ENCODE results near the gene TMBIM4. TPM values are rescaled to one million over a fixed set of nuclear protein-coding genes. Genes with fewer than 3 reads are reported as not detected.

TMBIM4 gene
- polyA plus RNA-seq, 2 of the 4 experiments (the other 2 are of a cell fraction) = 55.9 to 87.4 TPM

DNA sequence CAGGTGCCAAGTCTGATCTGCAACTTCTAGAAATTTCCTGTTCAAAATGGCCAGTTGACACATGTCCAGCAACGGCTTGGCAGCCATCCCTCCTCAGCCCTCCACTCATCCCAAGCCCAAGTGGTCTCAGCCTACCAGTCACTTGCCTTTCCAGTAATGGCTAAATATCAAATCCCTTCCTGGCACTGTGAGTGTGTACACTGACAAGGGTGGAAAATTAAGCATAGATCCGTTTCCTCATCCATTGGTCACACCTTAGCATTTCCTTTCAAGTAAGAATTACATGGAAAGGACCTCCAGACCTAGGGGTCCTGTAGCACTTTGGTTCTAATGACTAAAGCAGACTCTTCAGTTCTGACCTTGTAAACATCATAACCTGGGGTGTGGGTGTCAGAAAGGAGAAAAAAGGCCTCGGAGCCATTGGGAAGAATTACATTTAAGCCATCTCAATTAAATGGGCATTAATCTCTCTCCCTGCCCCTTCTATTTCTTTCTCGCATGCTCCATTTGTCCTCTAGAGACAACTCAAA, 54.7 kb downstream of the TMBIM4 start:
- POLR2A ChIA-PET = no interaction called here
- H3K4me2 ChIP-seq = no peak overlapping the region
- ATAC-seq (no peak), FAIRE-seq (no peak), DNase-seq (ENCODE audit: low read depth in 1 of 2, low spot score in 1 of 2) (no peak)
- WGBS (ENCODE audit: missing lambda C conversion rate) = 70% methylated on average over 4 of the region's 4 CpGs
- TF ChIP-seq, protein P1, sequence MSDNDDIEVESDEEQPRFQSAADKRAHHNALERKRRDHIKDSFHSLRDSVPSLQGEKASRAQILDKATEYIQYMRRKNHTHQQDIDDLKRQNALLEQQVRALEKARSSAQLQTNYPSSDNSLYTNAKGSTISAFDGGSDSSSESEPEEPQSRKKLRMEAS (IDR thresholded peaks at IDR 0.05) = no peak
- TF ChIP-seq POLR2A (IDR thresholded peaks at IDR 0.05; ENCODE audit: low read length) (no peak), RCOR1 (IDR thresholded peaks at IDR 0.05; ENCODE audit: low read depth, low read length) (no peak), CEBPB (IDR thresholded peaks at IDR 0.05) (no peak), ZSCAN20 (CRISPR knock-in tag; IDR thresholded peaks at IDR 0.05) (no peak), ZFP36 (IDR thresholded peaks at IDR 0.05; ENCODE audit: borderline replicate concordance, partially characterized antibody) (no peak), NR3C1 (IDR thresholded peaks at IDR 0.05) (no peak), NFE2L2 (conservative IDR thresholded peaks at IDR 0.05; ENCODE audit: low read length) (no peak), CHD4 (IDR thresholded peaks at IDR 0.05; ENCODE audit: borderline replicate concordance) (no peak), MAFK (IDR thresholded peaks at IDR 0.05; ENCODE audit: partially characterized antibody) (no peak), FOXS1 (CRISPR knock-in tag; IDR thresholded peaks at IDR 0.05) (no peak), KDM1A (IDR thresholded peaks at IDR 0.05; ENCODE audit: low read depth) (no peak), POLR2AphosphoS2 (conservative IDR thresholded peaks at IDR 0.05; ENCODE audit: low read length) (no peak), RAD21 (conservative IDR thresholded peaks at IDR 0.05 in 1 of 2, IDR thresholded peaks at IDR 0.05 in 1 of 2) (no peak)
- TF ChIP-seq, protein P2, sequence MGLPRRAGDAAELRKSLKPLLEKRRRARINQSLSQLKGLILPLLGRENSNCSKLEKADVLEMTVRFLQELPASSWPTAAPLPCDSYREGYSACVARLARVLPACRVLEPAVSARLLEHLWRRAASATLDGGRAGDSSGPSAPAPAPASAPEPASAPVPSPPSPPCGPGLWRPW (IDR thresholded peaks at IDR 0.05) = no peak
- H3K4me1 ChIP-seq = no peaks in the 10 kb centered on the region
- CTCF ChIA-PET = interaction anchor here (7.2 kb wide), 1 partner anchor 8 kb away, joined by 43 read pairs; no protein-coding TSS in a partner anchor
- no peaks in the 10 kb centered on the region for H3K9me3 ChIP-seq
- H3K4me3 ChIP-seq = no peak overlapping the region
- H3K27ac ChIP-seq = no peak overlapping the region

DNA sequence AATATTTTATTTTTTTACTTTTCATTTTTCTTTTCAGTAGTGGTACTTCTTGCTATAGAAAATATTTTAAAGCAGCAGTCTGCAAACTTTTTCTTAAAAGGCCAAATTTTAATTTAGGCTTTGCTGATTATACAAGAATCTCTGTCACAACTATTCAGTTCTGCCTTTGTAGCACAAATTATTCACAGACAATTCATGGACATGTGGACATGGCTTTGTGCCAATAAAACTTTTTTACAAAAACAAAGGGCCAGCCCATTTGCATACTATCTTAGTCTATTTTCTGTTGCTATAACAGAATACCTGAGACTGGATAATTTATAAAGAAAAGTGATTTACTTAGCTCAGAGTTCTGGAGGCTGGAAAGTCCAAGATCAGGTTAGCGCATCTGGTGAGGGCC, 56.3 kb downstream of the TMBIM4 start:
- peak; percentile 49 for FAIRE-seq
- H3K4me1 ChIP-seq = no peaks in the 10 kb centered on the region
- H3K4me3 ChIP-seq = no peak overlapping the region
- WGBS (ENCODE audit: missing lambda C conversion rate) = 95% methylated on average over 1 of the region's 1 CpG
- CTCF ChIA-PET = interaction anchor here (1.7 kb wide), 1 partner anchor 581 kb away, joined by 3 read pairs; no protein-coding TSS in a partner anchor
- no peak overlapping the region for H3K4me2 ChIP-seq
- TF ChIP-seq FOSB (CRISPR knock-in tag; IDR thresholded peaks at IDR 0.05) (no peak), GATA3 (IDR thresholded peaks at IDR 0.05; ENCODE audit: borderline replicate concordance) (no peak), MYC (IDR thresholded peaks at IDR 0.05; ENCODE audit: borderline replicate concordance, low read length) (no peak), REST (IDR thresholded peaks at IDR 0.05) (no peak), KDM1A (IDR thresholded peaks at IDR 0.05; ENCODE audit: low read depth) (no peak), FOSL2 (IDR thresholded peaks at IDR 0.05) (no peak), FOSL2 (CRISPR knock-in tag; IDR thresholded peaks at IDR 0.05) (no peak), EHF (CRISPR knock-in tag; IDR thresholded peaks at IDR 0.05) (no peak), EHMT2 (IDR thresholded peaks at IDR 0.05; ENCODE audit: low read depth) (no peak), CBX2 (IDR thresholded peaks at IDR 0.05; ENCODE audit: borderline replicate concordance, low read depth) (no peak), KDM5A (IDR thresholded peaks at IDR 0.05) (no peak), HMGXB4 (CRISPR knock-in tag; IDR thresholded peaks at IDR 0.05; ENCODE audit: borderline replicate concordance) (no peak), HOXB5 (CRISPR knock-in tag; IDR thresholded peaks at IDR 0.05) (no peak), RNF2 (IDR thresholded peaks at IDR 0.05; ENCODE audit: borderline replicate concordance, low read depth) (no peak)
- TF ChIP-seq, protein P2 (IDR thresholded peaks at IDR 0.05) = no peak
- no peak for ATAC-seq
- H3K9me3 ChIP-seq = no peaks in the 10 kb centered on the region
- no peak overlapping the region for H3K27ac ChIP-seq
- POLR2A ChIA-PET = no interaction called here
- DNase-seq (ENCODE audit: low read depth in 1 of 2, low spot score in 1 of 2) = no peak

All from A549 (cell line).